Anterior cingulate cortex (tissue), 58 donors: ENCODE data around the gene HTRA1.
A peak's percentile ranks its signal among the peaks of the same experiment; 100 is the strongest.

Source experiments
- DNase-seq, 58 donors: peaks; one replicate each; lab custom pipeline; 2025; lab: John Stamatoyannopoulos, UW

Gene HTRA1

GRCh38 chr10:122510326-122510725 is 49.0 kb downstream of the HTRA1 start:
- no peak for DNase-seq

- DNase-seq: no peak
Measured at GRCh38 chr10:122510736-122511135, 49.4 kb downstream of the HTRA1 start.

GRCh38 chr10:122513053-122513452 is 51.7 kb downstream of the HTRA1 start:
- DNase-seq: no peak

GRCh38 chr10:122514045-122514840 is 52.9 kb downstream of the HTRA1 start:
- DNase-seq: peak in 1 of 58 donors; percentile 16

- peak in 9 of 58 donors; percentile 14 to 50 (median 34) for DNase-seq
Measured at GRCh38 chr10:122515022-122515424, 53.7 kb downstream of the HTRA1 start.

GRCh38 chr10:122515588-122516231 is 54.4 kb downstream of the HTRA1 start:
- no peak for DNase-seq

- DNase-seq: peak in 6 of 58 donors; percentile 15 to 46 (median 26)
Measured at GRCh38 chr10:122516734-122517133, 55.4 kb downstream of the HTRA1 start.

GRCh38 chr10:122519144-122519543 is 57.8 kb downstream of the HTRA1 start:
- no peak for DNase-seq

GRCh38 chr10:122519873-122520272 is 58.5 kb downstream of the HTRA1 start:
- DNase-seq: no peak

- DNase-seq: peak in 10 of 58 donors; percentile 16 to 50 (median 30)
Measured at GRCh38 chr10:122521011-122521410, 59.7 kb downstream of the HTRA1 start.

- no peak for DNase-seq
Measured at GRCh38 chr10:122524811-122525210, 63.5 kb downstream of the HTRA1 start.

GRCh38 chr10:122525788-122526187 is 64.4 kb downstream of the HTRA1 start:
- no peak for DNase-seq

- DNase-seq: no peak
Measured at GRCh38 chr10:122526892-122527291, 65.5 kb downstream of the HTRA1 start.

GRCh38 chr10:122530177-122530576 is 68.8 kb downstream of the HTRA1 start:
- no peak for DNase-seq

- DNase-seq: no peak
Measured at GRCh38 chr10:122531261-122531660, 69.9 kb downstream of the HTRA1 start.

- DNase-seq: no peak
Measured at GRCh38 chr10:122531939-122532338, 70.6 kb downstream of the HTRA1 start.

GRCh38 chr10:122532601-122533296 is 71.4 kb downstream of the HTRA1 start:
- DNase-seq: no peak

- no peak for DNase-seq
Measured at GRCh38 chr10:122537545-122537944, 76.2 kb downstream of the HTRA1 start.

GRCh38 chr10:122541541-122542002 is 80.2 kb downstream of the HTRA1 start:
- no peak for DNase-seq

- DNase-seq: peak in 1 of 58 donors; percentile 7
Measured at GRCh38 chr10:122543676-122544445, 82.5 kb downstream of the HTRA1 start.
